Mucosa of descending colon (tissue), 3 donors: Measurements from ENCODE around the gene TNFAIP1. TPM values are rescaled to one million over a fixed set of nuclear protein-coding genes. Genes with fewer than 3 reads are reported as not detected.

Experiments
- ATAC-seq: fragments of 200-7000 bp; cut with Tn5 transposase; one replicate; pipeline ENCODE4 v1.9.1; 2020; ENCODE audit warnings: mild to moderate bottlenecking, moderate library complexity
- DNase-seq, 3 donors: peaks; one replicate each; pipeline ENCODE4 v3.0.0-alpha.2; 2020
- H3K36me3 ChIP-seq: fragments of 200-600 bp; one replicate; pipeline ENCODE4 v1.8.0; 2021; ENCODE audit warnings: low read depth, mild to moderate bottlenecking
- H3K4me1 ChIP-seq: fragments of 200-600 bp; one replicate; pipeline ENCODE4 v1.8.0; 2021; ENCODE audit warnings: low read depth, mild to moderate bottlenecking
- H3K4me3 ChIP-seq: fragments of 200-600 bp; one replicate; pipeline ENCODE4 v1.8.0; 2021; ENCODE audit warnings: mild to moderate bottlenecking
- H3K9me3 ChIP-seq: fragments of 200-600 bp; one replicate; pipeline ENCODE4 v1.8.0; 2021; ENCODE audit warnings: mild to moderate bottlenecking
- CTCF ChIP-seq: fragments of 200-600 bp; IDR thresholded peaks from one replicate; pipeline ENCODE4 v1.8.0; 2022; ENCODE audit warnings: antibody characterized with exemption, mild to moderate bottlenecking
- intact Hi-C, 2 donors: fragments of 100-400 bp; cut with DNase I in 1 of 2; cut with micrococcal nuclease in 1 of 2; formaldehyde crosslinking; loops; one replicate each; pipeline versions ENCODE4 v1.11.0 to v1.11.1; 2022; cut with DNase I, micrococcal nuclease
- total RNA-seq, 3 donors: library from RNA; stranded (reverse); fragmentation: NEBNext Ultra II Directional in 2 of 3; extraction: Animal tissue kit (Norgen Biotek cat#: 25700) in 2 of 3; gene quantifications; one replicate each; pipeline versions ENCODE4 v1.2.1 to v1.2.4, GENCODE V29; 2021 to 2023
- donor health status: DM: no; HTN: no; CAD: no; lungs with moderate emphysema.
- donor health status: DM: no; HTN: no; CAD: no.
- donor health status: DM: no; HTN: yes; CAD: no.

Gene TNFAIP1
- total RNA-seq, 3 donors from 2014 or later: 36.8 to 38.4 (median 36.8) TPM

- H3K9me3 ChIP-seq: no peaks in the 10 kb centered on the region
- H3K4me1 ChIP-seq: no peaks in the 10 kb centered on the region
- TF ChIP-seq CTCF: no peak
- DNase-seq (no peak), ATAC-seq (no peak)
- intact Hi-C loops: no loop called here
- peaks cover 10% of the 10 kb centered on the region for H3K36me3 ChIP-seq
- no peak overlapping the region for H3K4me3 ChIP-seq
Measured at GRCh38 chr17:28346746-28347246, 11.2 kb downstream of the TNFAIP1 start.

GRCh38 chr17:28347261-28347891 is 11.8 kb downstream of the TNFAIP1 start:
- Histone ChIP-seq H3K36me3 (peaks cover 10% of the 10 kb centered on the region), H3K4me1 (no peaks in the 10 kb centered on the region), H3K9me3 (no peaks in the 10 kb centered on the region), H3K4me3 (no peak overlapping the region)
- DNase-seq: no peak
- TF ChIP-seq CTCF: no peak
- intact Hi-C loops: no loop called here
- ATAC-seq: no peak

- no peaks in the 10 kb centered on the region for H3K9me3 ChIP-seq
- no peak for ATAC-seq
- no peak overlapping the region for H3K4me3 ChIP-seq
- H3K36me3 ChIP-seq: peaks cover 4% of the 10 kb centered on the region
- no peaks in the 10 kb centered on the region for H3K4me1 ChIP-seq
- TF ChIP-seq CTCF: no peak
- no peak for DNase-seq
- intact Hi-C loops: no loop called here
Measured at GRCh38 chr17:28348979-28349378, 13.4 kb downstream of the TNFAIP1 start.

- ATAC-seq (no peak), DNase-seq (no peak)
- Histone ChIP-seq H3K4me1 (no peaks in the 10 kb centered on the region), H3K9me3 (no peaks in the 10 kb centered on the region), H3K4me3 (no peak overlapping the region), H3K36me3 (peaks cover 4% of the 10 kb centered on the region)
- intact Hi-C loops: no loop called here
- TF ChIP-seq CTCF: no peak
Measured at GRCh38 chr17:28350271-28350670, 14.7 kb downstream of the TNFAIP1 start.

- peak within 1 kb of the TSS; percentile 72 for H3K4me3 ChIP-seq
- peaks cover 17% of the 10 kb centered on the region for H3K4me1 ChIP-seq
- no peak for TF ChIP-seq CTCF
- peaks cover 11% of the 10 kb centered on the region for H3K36me3 ChIP-seq
- intact Hi-C loops: no loop called here
- no peaks in the 10 kb centered on the region for H3K9me3 ChIP-seq
- DNase-seq (peak; percentile 94 to 97 (median 97)), ATAC-seq (peak; percentile 100)
Measured at GRCh38 chr17:28357061-28357900, 21.7 kb downstream of the TNFAIP1 start, which contains the start of gene POLDIP2. Gene POLDIP2 (minus strand): TSS chr17:28357527. CDS start chr17:28357448, 79 bp downstream.
